Left ventricle myocardium inferior (tissue), 1 donor: ENCODE data around the gene KIF26A. TPM values are rescaled to one million over a fixed set of nuclear protein-coding genes. Genes with fewer than 3 reads are reported as not detected.

Experiments
- DNase-seq: peaks from one replicate; pipeline ENCODE4 v3.0.0-alpha.2; 2020
- H3K27ac ChIP-seq: fragments of 200-600 bp; replicated peaks from 2 replicates; pipeline ENCODE4 v1.8.0; 2021
- H3K27me3 ChIP-seq: fragments of 200-600 bp; 2 replicates; pipeline ENCODE4 v1.8.0; 2021; ENCODE audit warnings: low read depth
- H3K36me3 ChIP-seq: fragments of 200-600 bp; 2 replicates; pipeline ENCODE4 v1.8.0; 2021
- H3K4me1 ChIP-seq: fragments of 200-600 bp; 2 replicates; pipeline ENCODE4 v1.8.0; 2021
- H3K4me3 ChIP-seq: fragments of 200-600 bp; 2 replicates; pipeline ENCODE4 v1.8.0; 2021; ENCODE audit warnings: mild to moderate bottlenecking, moderate library complexity
- H3K9me3 ChIP-seq: fragments of 200-600 bp; replicated peaks from 2 replicates; pipeline ENCODE4 v1.8.0; 2021
- CTCF ChIP-seq: fragments of 200-600 bp; IDR thresholded peaks from 2 replicates; pipeline ENCODE4 v1.8.0; 2021; ENCODE audit warnings: antibody characterized with exemption, mild to moderate bottlenecking, borderline replicate concordance
- intact Hi-C: fragments of 100-400 bp; cut with micrococcal nuclease; formaldehyde crosslinking; loops from one replicate; pipeline ENCODE4 v1.11.0; 2022
- total RNA-seq: library from RNA; stranded (reverse); fragmentation: NEBNext Ultra II Directional; extraction: Animal tissue kit (Norgen Biotek cat#: 25700); gene quantifications from one replicate; pipeline ENCODE4 v1.2.1, GENCODE V29; 2021
- donor health status: DM: no; HTN: yes; CAD: no; lungs with severe emphysema.

Gene KIF26A
- total RNA-seq, 1 donor from 2014 or later, result 6.5 TPM

- no peak overlapping the region for H3K4me3 ChIP-seq
- intact Hi-C loops, result no loop called here
- H3K4me1 ChIP-seq, result peaks cover 16% of the 10 kb centered on the region
- H3K36me3 ChIP-seq, result no peaks in the 10 kb centered on the region
- DNase-seq, result peak; percentile 8
- no peaks in the 10 kb centered on the region for H3K9me3 ChIP-seq
- peaks cover 37% of the 10 kb centered on the region for H3K27me3 ChIP-seq
- TF ChIP-seq CTCF, result no peak
- no peak overlapping the region for H3K27ac ChIP-seq
Measured at GRCh38 chr14:104092931-104093365, 45.4 kb upstream of the KIF26A start.

- Histone ChIP-seq H3K27ac (no peak overlapping the region), H3K9me3 (no peaks in the 10 kb centered on the region), H3K27me3 (peaks cover 36% of the 10 kb centered on the region), H3K36me3 (no peaks in the 10 kb centered on the region), H3K4me3 (no peak overlapping the region), H3K4me1 (peaks cover 16% of the 10 kb centered on the region)
- TF ChIP-seq CTCF, result no peak
- DNase-seq, result no peak
- intact Hi-C loops, result no loop called here
Measured at GRCh38 chr14:104093366-104094055, 44.9 kb upstream of the KIF26A start.

- intact Hi-C loops, result no loop called here
- peaks cover 16% of the 10 kb centered on the region for H3K4me1 ChIP-seq
Measured at GRCh38 chr14:104094056-104094708, 44.2 kb upstream of the KIF26A start.

GRCh38 chr14:104094709-104095425 is 43.5 kb upstream of the KIF26A start:
- Histone ChIP-seq H3K36me3 (no peaks in the 10 kb centered on the region), H3K27ac (no peak overlapping the region), H3K4me3 (no peak overlapping the region), H3K9me3 (no peaks in the 10 kb centered on the region), H3K4me1 (peaks cover 16% of the 10 kb centered on the region), H3K27me3 (peaks cover 36% of the 10 kb centered on the region)
- intact Hi-C loops, result no loop called here
- TF ChIP-seq CTCF, result peak; percentile 87
- peak; percentile 41 for DNase-seq

More at GRCh38 chr14:104094056-104094708, 44.2 kb upstream of the KIF26A start:
- H3K27ac ChIP-seq, result no peak overlapping the region
- H3K4me3 ChIP-seq, result no peak overlapping the region
- H3K36me3 ChIP-seq, result no peaks in the 10 kb centered on the region
- TF ChIP-seq CTCF, result no peak
- H3K27me3 ChIP-seq, result peaks cover 36% of the 10 kb centered on the region
- H3K9me3 ChIP-seq, result no peaks in the 10 kb centered on the region
- DNase-seq, result no peak

GRCh38 chr14:104095426-104096310 is 42.7 kb upstream of the KIF26A start:
- DNase-seq, result no peak
- H3K4me1 ChIP-seq, result peaks cover 14% of the 10 kb centered on the region
- H3K27me3 ChIP-seq, result peaks cover 36% of the 10 kb centered on the region
- H3K27ac ChIP-seq, result no peak overlapping the region
- no peak overlapping the region for H3K4me3 ChIP-seq
- H3K36me3 ChIP-seq, result no peaks in the 10 kb centered on the region
- no peaks in the 10 kb centered on the region for H3K9me3 ChIP-seq
- intact Hi-C loops, result no loop called here
- TF ChIP-seq CTCF, result no peak
